HepG2 (cell line): ENCODE measurements around the gene SMURF2. TPM values are rescaled to one million over a fixed set of nuclear protein-coding genes. Genes with fewer than 3 reads are reported as not detected.
A peak's percentile ranks its signal among the peaks of the same experiment; 100 is the strongest.

Experiments
- AHDC1 ChIP-seq: sonication (generic); formaldehyde crosslinking; IDR thresholded peaks from 2 replicates; pipeline ENCODE4 v1.5.1; 2020; ENCODE audit warnings: mild to moderate bottlenecking, missing genetic modification reagents, borderline replicate concordance
- ASH2L ChIP-seq: fragments of 300-600, 200-600 bp; sonication (generic); IDR thresholded peaks from 2 replicates; pipeline ENCODE4 v1.7.0; 2017; ENCODE audit warnings: low read depth, mild to moderate bottlenecking, moderate library complexity, mixed read lengths, low read length; ENCODE audit not compliant: insufficient read length
- ATF6 ChIP-seq: sonication (generic); formaldehyde crosslinking; conservative IDR thresholded peaks from 2 replicates; pipeline ENCODE4 v1.4.0; 2020; ENCODE audit warnings: missing genetic modification reagents
- ELF1 ChIP-seq: sonication (generic); formaldehyde crosslinking; IDR thresholded peaks from 2 replicates; pipeline ENCODE4 v1.4.0; 2020; ENCODE audit warnings: missing genetic modification reagents
- ESRRA ChIP-seq: sonication (generic); formaldehyde crosslinking; IDR thresholded peaks from 2 replicates; pipeline ENCODE4 v1.5.1; 2020; ENCODE audit warnings: mild to moderate bottlenecking, low read depth, missing genetic modification reagents
- GLMP ChIP-seq: sonication (generic); formaldehyde crosslinking; IDR thresholded peaks from 2 replicates; pipeline ENCODE4 v1.9.0; 2021; ENCODE audit warnings: missing genetic modification reagents, mild to moderate bottlenecking, borderline replicate concordance
- HINFP ChIP-seq: sonication (generic); formaldehyde crosslinking; IDR thresholded peaks from 2 replicates; pipeline ENCODE4 v1.4.0; 2020; ENCODE audit warnings: low read depth, mild to moderate bottlenecking, missing genetic modification reagents
- HNRNPLL ChIP-seq: fragments of 200-400 bp; formaldehyde crosslinking; IDR thresholded peaks from 2 replicates; pipeline ENCODE4 v1.6.1; 2017; ENCODE audit warnings: mild to moderate bottlenecking, low read depth, low read length; ENCODE audit not compliant: poor library complexity, severe bottlenecking
- KDM1A ChIP-seq: IDR thresholded peaks from 2 replicates; pipeline ENCODE4 v1.6.1; 2016; ENCODE audit warnings: missing compliant biosample characterization
- NFYC ChIP-seq: IDR thresholded peaks from 2 replicates; pipeline ENCODE4 v1.6.1; 2016; ENCODE audit warnings: missing genetic modification reagents, missing compliant biosample characterization
- SYNCRIP ChIP-seq: fragments of 200-400 bp; formaldehyde crosslinking; IDR thresholded peaks from 2 replicates; pipeline ENCODE4 v1.6.1; 2018; ENCODE audit warnings: mild to moderate bottlenecking, low read depth, low read length; ENCODE audit not compliant: insufficient read depth
- ZNF12 ChIP-seq: sonication (generic); formaldehyde crosslinking; IDR thresholded peaks from 2 replicates; pipeline ENCODE4 v1.5.0; 2020; ENCODE audit warnings: missing genetic modification reagents
- ZNF549 ChIP-seq: sonication (generic); formaldehyde crosslinking; IDR thresholded peaks from 2 replicates; pipeline ENCODE4 v1.5.0; 2020; ENCODE audit warnings: missing genetic modification reagents
- ZNF777 ChIP-seq: sonication (generic); formaldehyde crosslinking; IDR thresholded peaks from 2 replicates; pipeline ENCODE4 v1.4.0; 2020; ENCODE audit warnings: missing genetic modification reagents
- ZSCAN25 ChIP-seq: sonication (generic); formaldehyde crosslinking; IDR thresholded peaks from 2 replicates; pipeline ENCODE4 v1.8.0; 2022; ENCODE audit warnings: mild to moderate bottlenecking, missing genetic modification reagents
- polyA plus RNA-seq, 8 experiments: library from polyadenylated mRNA; depleted of rRNA in 3 of 8; stranded (reverse) in 7 of 8; unstranded in 1 of 8; fragments of >200 nt; fragmentation: Illumina TruSeq in 4 of 8; extraction: Trizol in 4 of 8; gene quantifications; 2 replicates each; pipeline versions ENCODE4 v1.2.1 to v1.2.3, GENCODE V29; 2011 to 2016; ENCODE audit warnings: low read depth in 4 of 8, missing spikeins in 1 of 8, mixed read lengths in 1 of 8; ENCODE audit not compliant: insufficient read depth in 1 of 8
- total RNA-seq, 5 experiments: library from RNA; depleted of rRNA; stranded (reverse); fragments of >200 nt; fragmentation: Illumina TruSeq; extraction: Trizol; gene quantifications; 2 replicates each; pipeline ENCODE4 v1.2.3, GENCODE V29; 2016; ENCODE audit warnings: low read depth in 1 of 5

SMURF2 gene
- total and polyA plus RNA-seq, 2 of the 13 experiments (the other 11 are each of a cell fraction or from before 2014, with no cell fraction given), result 14.9 to 24.3 TPM

GRCh38 chr17:64496786-64497564 lies 165.1 kb downstream of the SMURF2 start, which contains the start of gene POLG2 (continued):
- TF ChIP-seq KDM1A (CRISPR knock-in tag) (no peak; the same call in 1 of the 2 replicates), SYNCRIP (no peak), NFYC (CRISPR knock-in tag) (no peak), ZNF549 (CRISPR knock-in tag) (no peak), ATF6 (CRISPR knock-in tag) (0 out of 2 replicates have a peak, but pooled peaks have one; percentile 83), AHDC1 (CRISPR knock-in tag) (no peak; the same call in 1 of the 2 replicates), ZNF12 (CRISPR knock-in tag) (no peak; the same call in 1 of the 2 replicates), HINFP (CRISPR knock-in tag) (no peak; the same call in none of the 2 replicates), HNRNPLL (peak; percentile 95), GLMP (CRISPR knock-in tag) (no peak), ZNF777 (CRISPR knock-in tag) (no peak), ASH2L (peak; percentile 85), ZSCAN25 (0 out of 2 replicates have a peak, but pooled peaks have one; percentile 59), ELF1 (CRISPR knock-in tag) (peak; percentile 94), ESRRA (CRISPR knock-in tag) (peak; percentile 20; the same call in 1 of the 2 replicates)
